HL-60 (cell line): Measurements from ENCODE around the gene RANBP3.

Source experiments
- DNase-seq, 2 experiments: peaks; one replicate each; pipeline ENCODE4 v3.0.0-alpha.2; 2010 to 2020; ENCODE audit warnings: low read depth in 1 of 2, low spot score in 1 of 2
- H3K27ac ChIP-seq: fragments of 250-450 bp; sonication (Bioruptor Pico); replicated peaks from 2 replicates; pipeline ENCODE4 v1.5.1; 2020; ENCODE audit warnings: mild to moderate bottlenecking, moderate library complexity
- H3K27me3 ChIP-seq: fragments of 250-450 bp; sonication (Bioruptor Pico); 2 replicates; pipeline ENCODE4 v1.5.1; 2021; ENCODE audit warnings: mild to moderate bottlenecking, moderate library complexity; ENCODE audit not compliant: insufficient read depth, poor library complexity, severe bottlenecking
- H3K4me3 ChIP-seq: replicated peaks from 2 replicates; pipeline ENCODE4 v1.5.1; 2011; ENCODE audit warnings: mild to moderate bottlenecking, control low read depth, low read length; ENCODE audit not compliant: insufficient read depth
- CTCF ChIP-seq: IDR thresholded peaks from one replicate; pipeline ENCODE4 v1.5.1; 2011; ENCODE audit warnings: low read length, control low read depth, inconsistent platforms; ENCODE audit not compliant: insufficient read depth
- GABPA ChIP-seq: IDR thresholded peaks from 2 replicates; pipeline ENCODE4 v1.6.1; 2012; ENCODE audit warnings: low read depth
- POLR2AphosphoS5 ChIP-seq: IDR thresholded peaks from 2 replicates; pipeline ENCODE4 v1.6.1; 2012; ENCODE audit warnings: low read depth
- REST ChIP-seq: IDR thresholded peaks from 2 replicates; pipeline ENCODE4 v1.6.1; 2012; ENCODE audit warnings: low read depth; ENCODE audit not compliant: insufficient replicate concordance
- SPI1 ChIP-seq: IDR thresholded peaks from 2 replicates; pipeline ENCODE4 v1.6.1; 2012; ENCODE audit warnings: low read depth, mild to moderate bottlenecking, borderline replicate concordance

RANBP3 gene

GRCh38 chr19:5968431-5969373 is 9.2 kb downstream of the RANBP3 start:
- H3K27me3 ChIP-seq: no peaks in the 10 kb centered on the region
- DNase-seq: no peak
- peak; percentile 11; the same call in 1 of the 2 replicates for TF ChIP-seq SPI1
- no peak for TF ChIP-seq GABPA
- H3K27ac ChIP-seq: no peak overlapping the region
- H3K4me3 ChIP-seq: no peak overlapping the region

- H3K27me3 ChIP-seq: no peaks in the 10 kb centered on the region
- TF ChIP-seq SPI1: no peak
- peak; percentile 79 for TF ChIP-seq CTCF
- peak in 1 of 2 experiments; percentile 58 for DNase-seq
- no peak overlapping the region for H3K27ac ChIP-seq
- H3K4me3 ChIP-seq: no peak overlapping the region
These were observed 9.9 kb downstream of the RANBP3 start for GRCh38 chr19:5967994-5968430.

GRCh38 chr19:5967571-5967970 is 10.4 kb downstream of the RANBP3 start:
- no peak for DNase-seq
- TF ChIP-seq CTCF (no peak), POLR2AphosphoS5 (no peak), REST (no peak), GABPA (no peak), SPI1 (no peak)
- Histone ChIP-seq H3K27me3 (no peaks in the 10 kb centered on the region), H3K4me3 (no peak overlapping the region), H3K27ac (no peak overlapping the region)

- no peak for DNase-seq
- H3K4me3 ChIP-seq: no peak overlapping the region
- H3K27me3 ChIP-seq: no peaks in the 10 kb centered on the region
- H3K27ac ChIP-seq: no peak overlapping the region
- no peak for TF ChIP-seq POLR2AphosphoS5
- TF ChIP-seq REST: no peak
- TF ChIP-seq CTCF: no peak
- TF ChIP-seq GABPA: no peak
- TF ChIP-seq SPI1: no peak
These were observed 11.0 kb downstream of the RANBP3 start for GRCh38 chr19:5966941-5967340.
